Brain microvascular endothelial cell (primary cell): ENCODE measurements around the gene RRM2.

ENCODE experiments used
- DNase-seq: peaks from one replicate; pipeline ENCODE4 v3.0.0-alpha.2; 2020
- H3K27ac ChIP-seq: fragments of 250-450 bp; sonication (Bioruptor Pico); 2 replicates; pipeline ENCODE4 v1.5.1; 2020; ENCODE audit warnings: mild to moderate bottlenecking, moderate library complexity
- H3K27me3 ChIP-seq: fragments of 250-450 bp; sonication (Bioruptor Pico); replicated peaks from 2 replicates; pipeline ENCODE4 v1.5.1; 2020; ENCODE audit warnings: mild to moderate bottlenecking
- H3K36me3 ChIP-seq: fragments of 250-450 bp; sonication (Bioruptor Pico); replicated peaks from 2 replicates; pipeline ENCODE4 v1.5.1; 2020; ENCODE audit warnings: mild to moderate bottlenecking
- H3K4me3 ChIP-seq: 2 replicates; pipeline ENCODE4 v1.5.1; 2011; ENCODE audit warnings: low read depth, mild to moderate bottlenecking, control low read depth, low read length, moderate library complexity
- in situ Hi-C: cut with HindIII; loops from 2 replicates; pipeline ENCODE4 v1.10.0; 2017; ENCODE audit warnings: low sequenced_read_pairs, low pct_ligation_motif_present
- TF ChIP-seq, protein P1 (sequence below): IDR thresholded peaks from 2 replicates; pipeline ENCODE4 v1.5.1; 2011; ENCODE audit warnings: low read depth, mild to moderate bottlenecking, moderate library complexity, low read length, control low read depth, inconsistent platforms; ENCODE audit errors: missing control alignments

Gene RRM2

DNA sequence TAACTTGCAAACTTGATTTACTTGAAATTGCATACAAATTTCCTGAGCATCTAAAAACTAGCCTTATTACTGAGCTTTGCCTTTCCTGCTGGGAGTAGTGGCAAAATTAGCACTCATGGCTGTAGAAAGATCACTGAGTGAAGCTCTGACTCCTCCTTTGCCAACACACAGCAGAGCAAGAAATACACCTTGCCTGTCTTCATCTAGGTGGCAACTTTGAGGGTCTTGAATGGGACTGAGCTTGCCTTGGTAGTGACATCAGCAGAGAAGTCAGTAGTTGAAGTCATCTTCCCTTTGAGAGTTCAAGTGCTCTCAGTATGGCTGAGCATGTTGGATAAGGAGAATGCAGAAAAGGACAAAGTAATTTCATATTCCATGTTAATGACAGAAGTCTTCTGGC is 5.9 kb downstream of the RRM2 start:
- Histone ChIP-seq H3K4me3 (no peak overlapping the region), H3K27me3 (no peaks in the 10 kb centered on the region), H3K27ac (no peak overlapping the region), H3K36me3 (no peaks in the 10 kb centered on the region)
- no peak for DNase-seq
- TF ChIP-seq, protein P1, sequence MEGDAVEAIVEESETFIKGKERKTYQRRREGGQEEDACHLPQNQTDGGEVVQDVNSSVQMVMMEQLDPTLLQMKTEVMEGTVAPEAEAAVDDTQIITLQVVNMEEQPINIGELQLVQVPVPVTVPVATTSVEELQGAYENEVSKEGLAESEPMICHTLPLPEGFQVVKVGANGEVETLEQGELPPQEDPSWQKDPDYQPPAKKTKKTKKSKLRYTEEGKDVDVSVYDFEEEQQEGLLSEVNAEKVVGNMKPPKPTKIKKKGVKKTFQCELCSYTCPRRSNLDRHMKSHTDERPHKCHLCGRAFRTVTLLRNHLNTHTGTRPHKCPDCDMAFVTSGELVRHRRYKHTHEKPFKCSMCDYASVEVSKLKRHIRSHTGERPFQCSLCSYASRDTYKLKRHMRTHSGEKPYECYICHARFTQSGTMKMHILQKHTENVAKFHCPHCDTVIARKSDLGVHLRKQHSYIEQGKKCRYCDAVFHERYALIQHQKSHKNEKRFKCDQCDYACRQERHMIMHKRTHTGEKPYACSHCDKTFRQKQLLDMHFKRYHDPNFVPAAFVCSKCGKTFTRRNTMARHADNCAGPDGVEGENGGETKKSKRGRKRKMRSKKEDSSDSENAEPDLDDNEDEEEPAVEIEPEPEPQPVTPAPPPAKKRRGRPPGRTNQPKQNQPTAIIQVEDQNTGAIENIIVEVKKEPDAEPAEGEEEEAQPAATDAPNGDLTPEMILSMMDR: no peak
- in situ Hi-C loops: no loop called here

DNA sequence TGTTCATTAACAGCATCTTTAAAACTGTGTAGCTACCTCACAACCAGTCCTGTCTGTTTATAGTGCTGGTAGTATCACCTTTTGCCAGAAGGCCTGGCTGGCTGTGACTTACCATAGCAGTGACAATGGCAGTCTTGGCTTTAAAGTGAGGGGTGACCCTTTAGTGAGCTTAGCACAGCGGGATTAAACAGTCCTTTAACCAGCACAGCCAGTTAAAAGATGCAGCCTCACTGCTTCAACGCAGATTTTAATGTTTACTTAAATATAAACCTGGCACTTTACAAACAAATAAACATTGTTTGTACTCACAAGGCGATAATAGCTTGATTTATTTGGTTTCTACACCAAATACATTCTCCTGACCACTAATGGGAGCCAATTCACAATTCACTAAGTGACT is 7.0 kb downstream of the RRM2 start:
- Histone ChIP-seq H3K36me3 (no peaks in the 10 kb centered on the region), H3K27ac (no peak overlapping the region)
- in situ Hi-C loops: no loop called here

GRCh38 chr2:10132043-10132575 is 9.6 kb downstream of the RRM2 start:
- no peak for DNase-seq
- in situ Hi-C loops: no loop called here
- Histone ChIP-seq H3K36me3 (no peaks in the 10 kb centered on the region), H3K4me3 (no peak overlapping the region), H3K27ac (no peak overlapping the region), H3K27me3 (no peaks in the 10 kb centered on the region)
- TF ChIP-seq, protein P1: no peak

More for the DNA sequence above, 7.0 kb downstream of the RRM2 start:
- TF ChIP-seq, protein P1: no peak
- Histone ChIP-seq H3K4me3 (no peak overlapping the region), H3K27me3 (no peaks in the 10 kb centered on the region)
- no peak for DNase-seq

GRCh38 chr2:10132596-10132995 is 10.1 kb downstream of the RRM2 start:
- TF ChIP-seq, protein P1: no peak
- no peak overlapping the region for H3K4me3 ChIP-seq
- H3K36me3 ChIP-seq: no peaks in the 10 kb centered on the region
- in situ Hi-C loops: no loop called here
- no peak overlapping the region for H3K27ac ChIP-seq
- H3K27me3 ChIP-seq: no peaks in the 10 kb centered on the region
- no peak for DNase-seq

GRCh38 chr2:10132996-10133647 is 10.6 kb downstream of the RRM2 start:
- in situ Hi-C loops: no loop called here
- TF ChIP-seq, protein P1: no peak
- Histone ChIP-seq H3K27ac (no peak overlapping the region), H3K36me3 (no peaks in the 10 kb centered on the region), H3K27me3 (no peaks in the 10 kb centered on the region), H3K4me3 (no peak overlapping the region)
- DNase-seq: no peak
